CD4-positive, alpha-beta T cell treated with Interleukin-15 for 1 hour (primary cell): Measurements from ENCODE around the gene CCNY.
"Not testable (repeated sequence)": the region's sequence is repeated elsewhere in the genome, so short reads cannot be mapped to it uniquely, and the experiment has no call there.

Experiments used
- DNase-seq: peaks from one replicate; pipeline ENCODE4 v3.0.0-alpha.2; 2020

The CCNY gene

GRCh38 chr10:35336084-35336831 lies at the start of gene CCNY:
TSS of gene CCNY (plus strand) at chr10:35336509. CDS start at chr10:35337054, 545 bp downstream.
- DNase-seq = peak; percentile 65

GRCh38 chr10:35289198-35289597 lies 47.1 kb upstream of the CCNY start:
- DNase-seq = no peak

- no peak for DNase-seq
Observed at GRCh38 chr10:35294506-35294905, 41.8 kb upstream of the CCNY start.

GRCh38 chr10:35299016-35299415 lies 37.3 kb upstream of the CCNY start:
- no peak for DNase-seq

- peak; percentile 80 for DNase-seq
Observed at GRCh38 chr10:35300063-35300699, 36.1 kb upstream of the CCNY start.

GRCh38 chr10:35304649-35305048 lies 31.7 kb upstream of the CCNY start:
- DNase-seq = no peak

- DNase-seq = no peak
Observed at GRCh38 chr10:35306852-35307251, 29.5 kb upstream of the CCNY start.

- DNase-seq = no peak
Observed at GRCh38 chr10:35307297-35307696, 29.0 kb upstream of the CCNY start.

- no peak for DNase-seq
Observed at GRCh38 chr10:35308809-35309208, 27.5 kb upstream of the CCNY start.

- not testable (repeated sequence) for DNase-seq
Observed at GRCh38 chr10:35314142-35314541, 22.2 kb upstream of the CCNY start.

GRCh38 chr10:35315235-35315634 lies 21.1 kb upstream of the CCNY start:
- DNase-seq = not testable (repeated sequence)

- DNase-seq = no peak
Observed at GRCh38 chr10:35316218-35316967, 19.9 kb upstream of the CCNY start.

- no peak for DNase-seq
Observed at GRCh38 chr10:35318551-35318950, 17.8 kb upstream of the CCNY start.

- DNase-seq = no peak
Observed at GRCh38 chr10:35320341-35320740, 16.0 kb upstream of the CCNY start.

- no peak for DNase-seq
Observed at GRCh38 chr10:35322636-35323035, 13.7 kb upstream of the CCNY start.

- DNase-seq = no peak
Observed at GRCh38 chr10:35324196-35324595, 12.1 kb upstream of the CCNY start.

GRCh38 chr10:35326466-35327235 lies 9.7 kb upstream of the CCNY start:
- DNase-seq = no peak

- no peak for DNase-seq
Observed at GRCh38 chr10:35327790-35328403, 8.4 kb upstream of the CCNY start.

GRCh38 chr10:35328404-35329037 lies 7.8 kb upstream of the CCNY start:
- DNase-seq = no peak

GRCh38 chr10:35329520-35329919 lies 6.8 kb upstream of the CCNY start:
- DNase-seq = no peak

GRCh38 chr10:35331894-35332640 lies 4.2 kb upstream of the CCNY start:
- DNase-seq = no peak
